AG04450 (cell line): ENCODE data around the gene LYSMD2. TPM values are rescaled to one million over a fixed set of nuclear protein-coding genes. Genes with fewer than 3 reads are reported as not detected.

Experiments used
- CTCF ChIA-PET: fragments of 300-600, 350-600 bp; formaldehyde crosslinking; extraction: SDS; loops from one replicate; lab custom pipeline; 2022; ENCODE audit warnings: antibody characterized with exemption, inconsistent platforms; lab: Charles Lee
- POLR2A ChIA-PET: fragments of 350-600 bp; formaldehyde crosslinking; extraction: SDS; loops from one replicate; lab custom pipeline; 2021; ENCODE audit warnings: antibody characterized with exemption, inconsistent platforms; lab: Yijun Ruan, JAX
- DNase-seq: peaks from one replicate; pipeline ENCODE4 v3.0.0-alpha.2; 2011; ENCODE audit warnings: low read depth, low spot score
- H3K27ac ChIP-seq: one replicate; pipeline ENCODE4 v1.5.1; 2012; ENCODE audit warnings: low read depth, low read length, control low read depth
- H3K27me3 ChIP-seq: one replicate; pipeline ENCODE4 v1.6.0; 2012; ENCODE audit warnings: low read length; ENCODE audit not compliant: control insufficient read depth, insufficient read depth
- H3K4me3 ChIP-seq: 2 replicates; pipeline ENCODE4 v1.5.1; 2011; ENCODE audit warnings: mild to moderate bottlenecking, low read depth, low read length, control low read depth
- H3K9me3 ChIP-seq: 2 replicates; pipeline ENCODE4 v1.5.1; 2012; ENCODE audit warnings: low read length; ENCODE audit not compliant: control insufficient read depth, insufficient read depth
- CTCF ChIP-seq: IDR thresholded peaks from 2 replicates; pipeline ENCODE4 v1.5.1; 2011; ENCODE audit warnings: low read depth, low read length, control low read depth, inconsistent platforms
- polyA plus RNA-seq: library from polyadenylated mRNA; depleted of rRNA; stranded (reverse); fragments of >200 nt; gene quantifications from 2 replicates; pipeline ENCODE4 v1.2.3, GENCODE V29; 2011

LYSMD2 gene
- polyA plus RNA-seq, 1 experiment = 10.2 TPM

- no peak overlapping the region for H3K4me3 ChIP-seq
- no peaks in the 10 kb centered on the region for H3K27me3 ChIP-seq
- no peaks in the 10 kb centered on the region for H3K9me3 ChIP-seq
- peak; percentile 9; the same call in 1 of the 2 replicates for TF ChIP-seq CTCF
- ChIA-PET CTCF (interaction anchor here (0.8 to 2.0 kb wide), 3 partner anchors 10 to 50 kb away, joined by 4 to 11 read pairs (median 4); no protein-coding TSS in a partner anchor), POLR2A (no interaction called here)
- no peak overlapping the region for H3K27ac ChIP-seq
- peak; percentile 68 for DNase-seq
Observed at GRCh38 chr15:51726302-51727073, 11.0 kb downstream of the LYSMD2 start.

GRCh38 chr15:51724673-51725072, 12.8 kb downstream of the LYSMD2 start:
- no peak for DNase-seq
- Histone ChIP-seq H3K27me3 (no peaks in the 10 kb centered on the region), H3K4me3 (no peak overlapping the region), H3K27ac (no peak overlapping the region), H3K9me3 (no peaks in the 10 kb centered on the region)
- TF ChIP-seq CTCF = no peak
- CTCF ChIA-PET = interaction anchor here (2.0 kb wide), 1 partner anchor 52 kb away, joined by 11 read pairs; no protein-coding TSS in a partner anchor
- POLR2A ChIA-PET = no interaction called here

- Histone ChIP-seq H3K27me3 (no peaks in the 10 kb centered on the region), H3K9me3 (no peaks in the 10 kb centered on the region), H3K4me3 (no peak overlapping the region), H3K27ac (no peak overlapping the region)
- POLR2A ChIA-PET = interaction anchor here (0.6 kb wide), 1 partner anchor 74 kb away, joined by 4 read pairs; no protein-coding TSS in a partner anchor
- TF ChIP-seq CTCF = no peak
- no peak for DNase-seq
- CTCF ChIA-PET = interaction anchor here (2.2 kb wide), 1 partner anchor 52 kb away, joined by 7 read pairs; no protein-coding TSS in a partner anchor
Observed at GRCh38 chr15:51724199-51724598, 13.3 kb downstream of the LYSMD2 start.

- Histone ChIP-seq H3K27ac (no peak overlapping the region), H3K9me3 (no peaks in the 10 kb centered on the region), H3K27me3 (no peaks in the 10 kb centered on the region), H3K4me3 (no peak overlapping the region)
- CTCF ChIA-PET = interaction anchor here (0.6 kb wide), 1 partner anchor 56 kb away, joined by 3 read pairs; no protein-coding TSS in a partner anchor
- POLR2A ChIA-PET = no interaction called here
- TF ChIP-seq CTCF = no peak
- no peak for DNase-seq
Observed at GRCh38 chr15:51721199-51721960, 16.1 kb downstream of the LYSMD2 start.
